Measurements from ENCODE around the gene CLIP2. TPM values are rescaled to one million over a fixed set of nuclear protein-coding genes. Genes with fewer than 3 reads are reported as not detected.

CLIP2 gene
- total and polyA plus RNA-seq, 2 donors from 2014 or later = 5.8 to 19.1 TPM

GRCh38 chr7:74284781-74285259 is 4.4 kb upstream of the CLIP2 start:
- Histone ChIP-seq H3K9me3 (ENCODE audit: control insufficient read depth in 2 of 3, insufficient read depth in 1 of 3, low read length in 3 of 3) (no peaks in the 10 kb centered on the region), H3K27me3 (ENCODE audit: control insufficient read depth, insufficient read depth, low read length) (no peaks in the 10 kb centered on the region), H3K36me3 (ENCODE audit: control insufficient read depth in 2 of 3, insufficient read depth in 3 of 3, low read length in 3 of 3) (no peaks in the 10 kb centered on the region), H3K9ac (ENCODE audit: low read length in 3 of 3) (no peak overlapping the region), H3K27ac (ENCODE audit: low read depth in 2 of 2, low read length in 2 of 2) (no peak overlapping the region), H3K4me1 (ENCODE audit: control insufficient read depth in 2 of 3, insufficient read depth in 2 of 3, low read depth in 1 of 3, low read length in 3 of 3) (peaks cover 0 to 9% (median 0%) of the 10 kb centered on the region in 3 donors), H3K4me3 (ENCODE audit: low read length in 3 of 3) (no peak overlapping the region)
- no peak for TF ChIP-seq CTCF (IDR thresholded peaks at IDR 0.05; ENCODE audit: borderline replicate concordance, extremely low read depth, insufficient read depth)
- FAIRE-seq (no peak), DNase-seq (no peak)
- intact Hi-C loops (cut with DNase I) = no loop called here

DNA sequence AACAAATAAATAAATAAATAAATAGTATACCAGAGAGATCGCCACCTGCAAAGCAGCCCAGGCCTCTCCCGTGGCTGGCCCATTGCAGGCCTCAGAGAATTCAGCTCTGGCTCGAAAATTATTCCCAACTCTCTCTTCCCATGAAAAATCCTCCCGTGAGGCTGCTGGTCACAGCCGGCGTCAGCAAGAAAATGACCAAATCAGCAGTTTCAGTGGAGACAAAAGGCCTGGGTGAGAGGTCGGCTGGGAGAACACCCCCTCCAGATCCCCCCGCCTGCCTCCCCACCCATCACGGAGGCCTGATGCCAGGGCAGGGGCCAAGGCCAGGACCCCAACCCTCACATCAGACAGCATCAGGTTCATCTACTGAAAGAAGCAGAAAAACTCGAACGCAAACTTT is 3.1 kb upstream of the CLIP2 start:
- DNase-seq = no peak
- no peak for TF ChIP-seq CTCF (IDR thresholded peaks at IDR 0.05; ENCODE audit: borderline replicate concordance, extremely low read depth, insufficient read depth)
- Histone ChIP-seq H3K27me3 (ENCODE audit: control insufficient read depth, insufficient read depth, low read length) (no peaks in the 10 kb centered on the region), H3K9ac (ENCODE audit: low read length in 3 of 3) (no peak overlapping the region), H3K9me3 (ENCODE audit: control insufficient read depth in 2 of 3, insufficient read depth in 1 of 3, low read length in 3 of 3) (no peaks in the 10 kb centered on the region), H3K36me3 (ENCODE audit: control insufficient read depth in 2 of 3, insufficient read depth in 3 of 3, low read length in 3 of 3) (no peaks in the 10 kb centered on the region), H3K4me1 (ENCODE audit: control insufficient read depth in 2 of 3, insufficient read depth in 2 of 3, low read depth in 1 of 3, low read length in 3 of 3) (peaks cover 0 to 12% (median 0%) of the 10 kb centered on the region in 3 donors), H3K4me3 (ENCODE audit: low read length in 3 of 3) (no peak overlapping the region), H3K27ac (ENCODE audit: low read depth in 2 of 2, low read length in 2 of 2) (no peak overlapping the region)
- intact Hi-C loops (cut with DNase I) = no loop called here
- FAIRE-seq = no peak

DNA sequence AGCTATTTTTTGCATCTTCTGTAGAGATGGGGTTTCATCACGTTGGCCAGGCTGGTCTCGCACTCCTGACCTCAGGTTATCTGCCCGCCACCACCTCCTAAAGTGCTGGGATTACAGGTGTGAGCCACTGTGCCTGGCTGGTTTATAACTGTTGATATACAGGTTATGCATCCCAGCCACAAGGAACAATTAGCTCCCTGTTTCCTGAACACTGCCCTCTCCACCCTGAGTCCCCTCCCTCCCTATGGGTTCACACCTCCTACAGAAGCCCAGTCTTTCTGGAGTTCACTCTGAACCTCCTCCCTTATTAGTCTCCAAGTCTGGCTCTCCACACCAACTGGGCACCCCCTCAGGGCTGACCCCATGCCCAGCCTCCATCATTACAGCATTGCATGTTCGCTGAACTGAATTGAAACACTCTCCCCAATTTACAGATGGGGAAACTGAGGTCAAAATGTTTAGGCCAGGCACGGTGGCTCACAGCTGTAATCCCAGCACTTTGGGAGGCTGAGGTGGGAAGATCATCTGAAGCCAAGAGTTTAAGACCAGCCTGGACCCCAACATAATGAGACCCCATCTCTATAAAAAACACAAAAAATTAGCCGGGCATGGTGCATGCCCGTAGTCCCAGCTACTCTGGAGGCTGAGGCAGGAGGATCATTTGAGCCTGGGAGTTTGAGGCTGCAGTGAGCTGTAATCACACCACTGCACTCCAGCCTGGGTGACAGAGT is 1.7 kb upstream of the CLIP2 start:
- Histone ChIP-seq H3K27ac (ENCODE audit: low read depth in 2 of 2, low read length in 2 of 2) (no peak overlapping the region), H3K27me3 (ENCODE audit: control insufficient read depth, insufficient read depth, low read length) (no peaks in the 10 kb centered on the region), H3K9ac (ENCODE audit: low read length in 3 of 3) (no peak overlapping the region), H3K36me3 (ENCODE audit: control insufficient read depth in 2 of 3, insufficient read depth in 3 of 3, low read length in 3 of 3) (no peaks in the 10 kb centered on the region), H3K4me1 (ENCODE audit: control insufficient read depth in 2 of 3, insufficient read depth in 2 of 3, low read depth in 1 of 3, low read length in 3 of 3) (peaks cover 0 to 12% (median 0%) of the 10 kb centered on the region in 3 donors), H3K9me3 (ENCODE audit: control insufficient read depth in 2 of 3, insufficient read depth in 1 of 3, low read length in 3 of 3) (no peaks in the 10 kb centered on the region), H3K4me3 (ENCODE audit: low read length in 3 of 3) (no peak overlapping the region)
- TF ChIP-seq CTCF (IDR thresholded peaks at IDR 0.05; ENCODE audit: borderline replicate concordance, extremely low read depth, insufficient read depth) = no peak
- FAIRE-seq (no peak), DNase-seq (no peak)
- intact Hi-C loops (cut with DNase I) = no loop called here

Data from kidney (tissue), 14 donors.